Stromal cell of bone marrow (primary cell): ENCODE results near the gene HSBP1L1.
"Not testable (repeated sequence)": the region's sequence is repeated elsewhere in the genome, so short reads cannot be mapped to it uniquely, and the experiment has no call there.

ENCODE experiments used
- DNase-seq: peaks from one replicate; pipeline ENCODE4 v3.0.0-alpha.2; 2012; ENCODE audit warnings: low read depth

Gene HSBP1L1

DNA sequence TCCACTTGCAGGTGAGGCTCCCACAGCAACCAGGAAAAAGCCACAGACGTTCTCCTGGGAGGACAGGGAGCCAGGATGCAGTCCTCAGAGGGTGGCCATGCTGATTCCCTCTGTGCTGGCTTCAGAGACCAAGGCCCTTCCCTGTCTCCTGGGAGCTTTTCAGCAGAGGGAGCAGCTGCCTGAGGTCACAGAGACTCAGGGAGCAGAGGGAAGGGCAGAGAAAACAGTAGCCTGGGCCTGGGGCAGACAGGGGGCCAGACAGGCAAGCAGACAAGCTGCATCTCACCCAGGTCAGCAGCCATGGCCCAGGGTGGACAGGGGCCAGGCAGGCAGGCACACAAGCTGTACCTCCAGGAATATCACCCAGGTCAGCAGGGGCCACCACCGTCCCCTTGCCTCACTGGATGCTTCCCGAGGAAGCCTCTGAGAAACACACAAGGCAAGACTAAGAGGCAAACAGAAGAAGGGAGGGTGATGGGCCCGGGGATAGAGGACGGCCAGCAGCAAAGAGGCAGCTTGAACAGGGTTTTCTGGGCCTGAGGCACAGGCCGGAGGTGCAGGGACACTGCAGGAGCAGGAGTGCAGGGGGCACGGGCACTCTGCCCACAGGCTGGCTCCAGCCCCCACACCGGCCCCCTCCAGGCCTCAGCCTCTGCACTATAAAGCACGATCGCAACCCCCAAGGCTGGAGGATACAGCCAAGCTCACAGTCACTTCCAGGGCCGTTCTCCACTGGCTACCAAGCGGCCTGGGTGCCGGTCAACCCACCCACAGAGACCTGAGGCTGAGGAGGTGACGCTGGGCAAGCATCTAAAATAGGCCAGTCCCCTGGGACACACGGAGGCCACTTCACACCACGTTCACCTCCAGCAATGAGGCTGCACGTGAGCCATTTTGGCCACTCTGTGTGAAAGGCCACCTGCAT, 19.1 kb upstream of the HSBP1L1 start:
- DNase-seq, result no peak

DNA sequence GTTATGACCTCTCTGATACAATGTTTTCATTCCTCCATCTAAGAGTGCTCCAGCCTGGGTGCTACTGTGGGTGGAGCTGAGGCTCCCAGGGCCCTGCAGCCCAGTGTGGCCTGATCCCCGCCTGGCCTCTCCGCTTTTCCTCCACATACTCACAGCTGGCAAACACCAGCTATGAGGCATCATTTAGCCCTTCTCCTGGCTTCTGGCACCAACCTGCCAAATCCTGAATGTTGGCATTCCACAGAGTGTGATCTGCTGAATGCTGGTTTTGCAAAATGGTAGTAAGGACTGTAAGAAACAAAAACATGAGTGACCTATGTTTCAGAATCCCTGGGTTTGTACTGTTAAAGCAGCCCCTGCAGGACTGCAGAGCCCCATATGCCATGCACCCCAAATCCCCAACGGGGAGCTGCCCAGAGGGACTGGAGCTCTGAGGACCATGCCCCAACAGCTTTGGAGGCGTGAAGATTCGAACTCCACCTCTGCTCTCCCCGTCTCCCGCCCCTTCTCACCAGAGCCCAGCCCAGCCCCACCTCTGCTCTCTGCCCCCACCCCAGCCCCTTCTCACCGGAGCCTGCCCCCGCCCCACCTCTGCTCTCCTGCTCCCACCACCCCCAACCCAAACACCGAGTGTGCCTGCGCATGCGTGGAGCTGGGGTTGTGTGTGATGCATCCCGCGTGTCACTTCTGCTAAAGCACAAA, 17.2 kb upstream of the HSBP1L1 start:
- DNase-seq, result no peak

DNA sequence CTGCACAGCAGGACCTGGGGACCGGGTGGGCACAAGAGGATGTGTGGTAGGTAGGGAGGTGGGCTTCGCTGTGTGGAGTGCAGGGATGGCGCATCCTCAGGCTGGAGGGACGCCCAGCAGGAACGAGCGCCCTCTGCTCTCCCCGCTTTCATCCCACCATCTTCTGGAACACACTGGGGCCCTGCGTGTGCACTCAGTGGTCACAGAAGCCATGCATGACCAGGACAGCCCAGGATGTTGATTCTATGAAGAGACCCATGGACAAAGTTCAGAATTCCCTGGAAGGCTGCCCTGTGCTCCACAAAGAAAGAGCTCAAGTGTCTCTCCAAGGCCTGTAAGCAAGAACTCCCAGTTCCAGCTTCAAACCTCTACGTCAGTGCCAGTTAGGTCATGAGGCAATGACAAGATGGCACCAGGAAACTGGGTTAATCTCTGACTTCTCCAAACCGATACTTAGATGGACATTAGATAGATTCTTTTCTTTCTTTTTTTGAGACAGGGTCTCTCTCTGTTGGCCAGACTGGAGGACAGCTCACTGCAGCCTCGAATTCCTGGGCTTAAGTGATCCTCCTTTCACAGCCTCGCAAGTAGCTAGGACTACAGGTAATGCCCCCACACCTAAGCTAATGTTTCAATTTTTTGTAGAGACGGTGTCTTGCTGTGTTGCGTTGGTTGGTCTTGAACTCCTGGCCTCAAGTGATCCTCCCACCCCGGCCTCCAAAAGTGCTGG, 16.4 kb upstream of the HSBP1L1 start:
- DNase-seq, result no peak

DNA sequence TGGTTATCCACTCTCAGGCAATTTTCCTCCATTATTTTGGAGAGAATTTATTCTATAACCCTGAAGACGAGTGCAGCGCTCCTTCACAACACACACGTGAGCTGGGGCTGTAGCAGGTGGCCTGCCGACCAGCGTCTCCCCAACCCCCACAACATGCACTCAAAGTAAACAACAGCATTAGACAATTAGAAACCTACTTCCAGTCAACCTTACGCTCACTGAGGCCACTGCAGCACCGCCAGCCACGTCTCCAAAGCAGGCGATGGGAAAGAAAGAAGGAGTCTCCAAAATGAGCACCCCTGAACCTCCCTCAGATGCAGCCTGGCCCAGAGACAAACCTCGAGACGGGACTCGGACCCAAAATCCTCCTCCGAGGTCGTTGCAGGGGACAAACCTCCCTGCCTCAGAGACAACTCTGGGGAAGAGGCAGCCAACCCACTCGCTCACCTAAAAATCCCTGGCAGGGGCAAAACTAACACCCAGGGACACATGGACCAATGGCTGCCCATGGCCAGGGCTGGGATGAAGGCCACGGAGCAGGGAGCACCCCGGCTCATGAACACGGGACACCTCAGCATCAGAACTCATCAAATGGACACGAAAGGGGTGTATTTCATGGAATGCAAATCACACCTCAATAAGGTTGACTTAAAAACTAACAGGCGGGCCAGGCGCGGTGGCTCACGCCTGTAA, 15.6 kb upstream of the HSBP1L1 start:
- DNase-seq, result no peak

DNA sequence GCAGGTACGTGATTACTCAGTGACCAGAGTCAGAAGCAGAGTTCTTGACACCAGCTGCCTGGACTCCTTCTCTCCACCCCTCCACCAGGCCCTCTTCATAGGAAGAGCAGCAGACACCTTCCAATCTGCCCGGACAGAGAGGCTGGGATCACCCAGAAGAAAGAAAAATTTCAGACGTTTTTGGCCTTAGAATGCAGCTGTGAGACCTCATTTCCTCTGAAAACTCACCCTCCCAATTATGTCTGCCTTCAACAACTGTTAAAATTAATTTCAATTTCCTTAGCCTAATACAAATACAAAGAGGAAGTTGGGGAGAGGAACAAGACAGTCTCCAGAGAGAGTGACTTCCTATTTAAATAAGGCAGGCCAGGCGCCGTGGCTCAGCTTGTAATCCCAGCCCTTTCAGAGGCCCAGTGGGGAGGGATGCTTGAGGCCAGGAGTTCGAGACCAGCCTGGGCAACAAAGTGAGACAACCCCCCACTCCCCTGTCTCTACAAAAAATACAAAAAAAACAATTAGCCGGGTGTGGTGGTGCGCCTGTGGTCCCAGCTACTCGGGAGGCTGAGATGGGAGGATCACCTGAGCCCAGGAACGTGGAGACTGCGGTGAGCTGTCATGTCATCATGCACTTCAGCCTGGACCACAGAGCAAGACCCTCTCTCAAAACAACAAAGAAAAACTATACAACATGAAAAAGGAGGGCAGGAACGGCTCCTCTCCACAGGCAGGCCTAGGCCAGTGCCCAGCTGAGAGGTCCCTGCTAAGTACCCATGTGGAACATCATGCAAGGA, 14.6 kb upstream of the HSBP1L1 start:
- DNase-seq, result no peak

DNA sequence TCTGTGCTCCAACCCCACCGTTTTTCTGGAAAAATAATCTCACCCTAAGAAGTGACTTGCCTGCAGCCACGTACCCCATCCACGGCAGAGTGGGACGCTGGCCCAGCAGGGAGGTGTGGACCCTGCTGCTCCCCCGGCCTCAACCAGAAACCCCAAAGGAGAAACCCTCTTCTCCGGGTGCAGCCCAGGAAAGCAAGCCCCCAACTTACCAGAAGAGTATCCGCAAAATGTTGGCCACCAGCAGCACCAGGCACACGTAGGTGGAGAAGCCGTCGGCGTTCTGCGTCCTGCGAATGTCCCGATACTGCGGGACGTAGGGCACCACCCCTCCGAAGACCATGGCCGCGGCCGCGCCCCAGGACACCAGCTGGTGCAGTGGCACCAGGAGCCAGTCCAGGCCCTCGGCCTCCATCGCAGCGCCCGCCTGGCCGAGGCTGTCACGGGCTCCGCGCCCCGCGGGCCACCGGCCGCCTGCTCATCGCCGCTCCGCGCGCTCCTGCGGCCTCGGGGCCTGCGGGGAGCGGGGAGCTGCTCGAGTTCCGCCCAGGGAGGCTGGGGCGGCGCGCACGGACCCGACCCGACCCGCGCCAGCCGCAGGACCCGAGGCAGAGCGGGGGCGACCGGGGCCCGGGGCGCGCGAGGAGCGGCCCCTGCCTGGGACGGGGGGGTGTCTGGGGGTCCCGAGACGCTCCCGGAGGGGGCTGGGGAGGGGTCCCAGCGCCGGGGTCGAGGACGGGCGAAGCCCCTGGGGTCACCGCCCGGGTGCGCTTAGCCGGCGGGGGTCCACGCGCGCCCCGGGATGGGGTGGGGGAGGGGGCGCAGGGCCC, 13.7 kb upstream of the HSBP1L1 start:
- no peak for DNase-seq

DNA sequence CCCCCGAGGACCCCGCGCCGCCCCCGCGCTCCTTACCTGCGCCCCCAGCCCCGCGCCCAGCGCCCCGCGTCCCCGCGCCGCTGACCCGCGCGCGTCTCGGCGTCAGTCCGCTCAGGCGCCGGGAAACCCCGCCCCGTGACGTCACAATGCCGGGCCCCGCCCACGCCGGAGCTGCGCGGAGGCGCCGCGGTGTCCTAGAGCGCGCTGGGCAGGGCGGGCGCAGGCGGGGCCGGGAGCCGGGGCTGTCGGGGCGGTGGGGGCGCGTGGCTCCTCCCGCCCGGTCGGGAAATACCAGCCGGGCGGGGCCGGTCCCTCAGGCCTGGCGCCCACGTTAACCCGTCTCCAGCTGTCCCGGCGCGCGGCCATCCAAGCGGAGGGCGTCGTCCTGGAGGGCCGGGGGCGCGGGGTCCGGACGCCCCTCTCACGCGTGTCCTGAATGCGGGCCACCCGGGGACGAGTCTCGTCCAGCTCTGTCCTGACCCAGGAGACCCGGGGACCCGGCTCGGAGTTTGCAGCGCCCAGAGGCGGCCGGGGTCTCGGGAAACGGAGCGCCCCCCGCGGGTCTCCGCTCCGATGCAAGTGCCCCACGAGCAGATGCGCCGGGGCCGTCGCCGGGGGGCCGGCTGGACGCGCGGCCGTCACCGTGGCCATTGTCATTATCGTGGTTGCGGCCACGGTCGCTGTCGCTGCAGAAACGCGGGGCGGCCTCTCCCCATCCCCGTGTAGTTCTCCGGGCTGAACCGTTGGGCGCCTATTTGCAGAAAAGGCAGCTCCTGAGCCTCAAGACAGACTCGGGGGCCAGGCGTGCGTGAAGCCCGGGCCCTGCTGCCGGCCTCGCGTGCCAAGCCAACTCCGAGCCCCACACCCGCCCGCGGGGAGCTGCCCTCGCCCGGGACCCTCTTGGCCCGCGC, 12.6 kb upstream of the HSBP1L1 start, which contains the start of gene SLC66A2:
TSS of gene SLC66A2 (minus strand) at position 109 of the 911 bp plus-strand sequence. CDS start 727 bp downstream, outside the sequence.
- peak; percentile 76 for DNase-seq

DNA sequence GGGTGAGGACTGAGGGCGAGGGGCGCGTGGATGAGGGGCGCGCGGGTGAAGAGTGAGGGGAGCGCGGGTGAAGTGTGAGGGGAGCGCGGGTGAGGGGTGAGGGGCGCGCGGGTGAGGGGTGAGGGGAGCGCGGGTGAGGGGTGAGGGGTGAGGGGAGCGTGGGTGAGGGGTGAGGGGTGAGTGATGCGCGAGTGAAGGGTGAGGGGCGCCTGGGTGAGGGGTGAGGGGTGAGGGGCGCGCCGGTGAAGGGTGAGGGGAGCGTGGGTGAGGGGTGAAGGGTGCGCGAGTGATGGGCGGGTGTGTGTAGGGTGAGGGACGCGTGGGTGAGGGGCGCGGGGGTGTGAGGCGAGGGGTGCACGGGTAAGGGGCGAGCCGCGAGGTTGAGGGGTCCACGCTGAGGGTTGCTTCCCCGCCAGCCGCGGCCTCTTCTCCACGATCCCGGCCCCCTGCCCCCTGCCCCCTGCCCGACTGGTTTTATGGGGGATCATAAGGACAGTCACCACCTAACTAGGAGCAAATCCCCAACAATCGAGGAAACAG, 11.9 kb upstream of the HSBP1L1 start:
- DNase-seq, result no peak

DNA sequence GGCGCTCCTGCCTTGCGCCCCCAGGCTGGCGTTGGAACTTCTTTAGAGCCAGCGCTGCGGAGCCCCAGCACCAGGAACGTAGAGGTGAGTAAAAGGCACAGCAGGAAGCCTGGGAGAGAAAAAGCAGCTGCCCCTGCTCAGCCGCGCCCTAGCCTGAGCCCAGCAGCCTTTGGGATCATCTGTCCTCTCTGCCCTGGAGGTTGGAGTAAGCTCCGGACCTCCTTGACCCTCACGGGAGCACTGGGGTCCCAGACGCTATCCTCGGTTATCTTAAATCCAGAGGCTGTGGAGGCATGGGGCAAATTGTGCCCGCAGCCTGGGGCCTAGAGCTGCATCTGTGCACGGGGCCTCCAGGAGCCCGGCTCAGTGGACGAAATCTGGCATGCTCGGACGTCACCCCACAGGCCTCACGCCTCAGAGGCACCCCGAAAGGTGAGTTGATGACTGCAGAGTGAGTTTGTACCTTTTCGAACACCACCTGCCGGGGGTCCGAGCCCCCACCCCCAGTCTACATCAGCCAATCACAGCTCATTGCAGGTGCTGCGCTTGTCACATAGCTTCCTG, 11.4 kb upstream of the HSBP1L1 start:
- no peak for DNase-seq

DNA sequence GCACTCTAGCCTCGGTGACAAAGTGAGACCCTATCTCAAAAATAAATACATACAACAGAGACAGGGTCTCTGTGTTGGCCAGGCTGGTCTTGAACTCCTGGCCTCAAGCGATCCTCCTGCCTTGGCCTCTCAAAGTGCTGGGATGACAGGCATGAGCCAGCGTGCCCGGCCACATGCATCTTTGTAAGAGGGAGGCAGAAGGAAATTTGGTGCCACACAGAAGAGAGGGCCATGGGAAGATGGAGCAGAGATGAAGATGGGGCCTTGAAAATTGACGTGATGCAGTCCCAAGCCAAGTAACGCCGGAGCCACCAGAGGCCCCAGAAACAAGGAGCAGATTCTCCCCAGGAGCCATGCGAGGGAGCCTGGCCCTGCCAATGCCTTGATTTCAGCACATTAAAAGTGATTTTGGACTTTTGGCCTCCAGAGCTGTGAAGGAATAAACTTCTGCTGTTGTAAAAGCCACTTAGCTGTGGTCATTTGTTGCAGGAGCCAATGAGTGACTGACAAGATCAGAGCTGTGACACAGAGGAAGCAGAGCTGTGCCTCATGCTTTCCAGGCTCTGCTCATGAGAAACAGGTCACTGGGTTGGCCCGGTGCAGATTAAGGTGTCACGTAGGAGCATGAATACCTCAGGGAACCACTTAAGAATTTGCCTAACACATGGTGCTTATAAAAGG, 10.3 kb upstream of the HSBP1L1 start:
- no peak for DNase-seq

DNA sequence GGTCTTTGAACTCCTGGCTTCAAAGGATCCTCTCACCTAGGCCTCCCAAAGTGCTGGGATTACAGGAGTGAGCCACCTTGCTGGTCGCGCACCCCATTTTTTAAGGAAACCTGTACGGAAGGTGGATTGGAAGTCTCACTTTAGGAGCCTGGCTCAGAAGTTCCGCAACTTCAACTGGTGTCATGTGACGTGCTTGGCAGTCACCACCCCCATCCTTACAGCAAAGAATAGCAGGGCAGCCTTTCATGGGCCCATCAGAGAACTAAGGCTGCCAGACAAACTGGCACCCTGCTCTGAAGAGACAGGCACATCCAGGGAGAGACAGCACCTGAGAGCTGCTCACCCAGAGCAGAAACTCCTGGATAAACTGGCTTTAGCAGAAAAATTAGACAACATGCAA, 9.7 kb upstream of the HSBP1L1 start:
- no peak for DNase-seq

DNA sequence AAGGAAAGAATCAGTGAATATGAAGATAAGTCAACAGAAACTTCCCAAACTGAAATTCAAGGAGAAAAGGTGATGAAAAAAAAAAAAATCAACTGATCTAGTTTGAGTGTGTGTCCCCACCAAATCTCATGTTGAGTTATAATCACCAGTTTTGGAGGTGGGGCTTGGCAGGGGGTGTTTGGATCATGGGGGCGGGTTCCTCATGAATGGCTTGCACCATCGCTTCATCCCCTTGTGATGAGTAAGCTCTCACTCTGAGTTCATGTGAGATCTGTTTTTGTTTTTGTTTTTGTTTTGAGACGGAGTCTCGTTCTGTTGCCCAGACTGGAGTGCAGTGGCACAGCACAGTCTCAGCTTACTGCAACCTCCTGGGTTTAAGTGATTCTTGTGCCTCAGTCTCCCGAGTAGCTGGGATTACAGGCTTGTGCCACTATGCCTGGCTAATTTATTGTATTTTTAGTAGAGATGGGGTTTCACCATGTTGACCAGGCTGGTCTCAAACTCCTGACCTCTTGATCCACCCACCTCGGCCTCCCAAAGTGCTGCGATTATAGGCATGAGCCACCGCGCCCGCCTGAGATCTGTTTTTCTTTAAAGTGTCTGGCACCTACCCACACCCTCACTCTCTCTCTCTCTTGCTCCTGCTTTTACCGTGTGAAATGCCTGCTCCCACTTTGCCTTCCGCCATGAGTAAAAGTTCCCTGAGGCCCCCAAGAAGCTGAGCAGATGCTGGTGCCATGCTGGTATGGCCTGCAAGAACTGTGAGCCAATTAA, 9.0 kb upstream of the HSBP1L1 start:
- DNase-seq, result no peak

DNA sequence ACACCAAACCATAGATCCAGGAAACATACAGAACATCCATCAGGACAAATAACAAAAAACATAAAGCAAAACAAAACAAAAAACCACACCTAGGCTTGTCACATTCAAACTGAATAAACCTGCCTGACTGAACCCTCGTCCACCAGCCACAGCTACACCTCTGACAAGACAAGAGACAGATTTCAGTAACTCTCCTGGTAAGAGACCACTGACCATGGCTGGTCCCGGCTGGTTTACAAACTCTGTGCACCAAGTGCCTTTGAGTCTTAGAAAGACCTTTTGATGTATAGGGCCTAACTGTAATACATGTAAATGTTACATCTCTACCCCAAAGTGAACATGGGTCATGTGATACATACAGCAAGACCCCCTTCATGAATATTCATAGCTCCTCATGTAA, 8.2 kb upstream of the HSBP1L1 start:
- DNase-seq, result no peak

DNA sequence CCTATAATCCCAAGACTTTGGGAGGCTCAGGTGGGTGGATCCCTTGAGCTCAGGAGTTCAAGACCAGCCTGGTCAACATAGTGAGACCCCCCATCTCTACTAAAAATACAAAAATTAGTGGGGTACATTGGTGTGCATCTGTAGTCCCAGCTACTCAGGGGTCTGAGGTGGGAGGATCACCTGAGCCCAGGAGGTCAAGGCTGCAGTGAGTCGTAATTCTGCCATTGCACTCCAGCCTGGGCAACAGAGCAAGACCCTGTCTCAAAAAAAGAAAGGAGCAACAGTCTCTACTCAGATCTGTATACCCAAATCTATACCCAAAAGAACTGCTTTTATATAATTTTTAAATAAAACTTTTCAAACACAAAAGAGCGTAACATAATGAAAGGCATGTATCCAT, 5.5 kb upstream of the HSBP1L1 start:
- no peak for DNase-seq

DNA sequence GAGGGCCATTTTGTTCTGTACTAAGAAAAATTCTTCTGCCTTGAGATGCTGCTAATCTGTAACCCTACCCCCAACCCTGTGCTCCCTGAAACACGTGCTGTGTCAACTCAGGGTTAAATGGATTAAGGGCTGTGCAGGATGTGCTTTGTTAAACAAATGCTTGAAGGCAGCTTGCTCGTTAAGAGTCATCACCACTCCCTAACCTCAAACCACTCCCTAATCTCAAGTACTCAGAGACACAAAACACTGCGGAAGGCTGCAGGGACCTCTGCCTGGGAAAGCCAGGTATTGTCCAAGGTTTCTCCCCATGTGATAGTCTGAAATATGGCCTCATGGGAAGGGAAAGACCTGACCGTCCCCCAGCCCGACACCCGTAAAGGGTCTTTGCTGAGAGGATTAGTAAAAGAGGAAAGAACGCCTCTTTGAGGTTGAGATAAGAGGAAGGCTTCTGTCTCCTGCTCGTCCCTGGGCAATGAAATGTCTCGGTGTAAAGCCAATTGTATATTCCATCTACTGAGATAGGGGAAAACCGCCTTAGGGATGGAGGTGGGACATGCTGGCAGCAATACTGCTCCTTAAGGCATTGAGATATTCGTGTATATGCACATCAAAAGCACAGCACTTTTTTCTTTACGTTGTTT, 4.2 kb upstream of the HSBP1L1 start:
- DNase-seq, result not testable (repeated sequence)

DNA sequence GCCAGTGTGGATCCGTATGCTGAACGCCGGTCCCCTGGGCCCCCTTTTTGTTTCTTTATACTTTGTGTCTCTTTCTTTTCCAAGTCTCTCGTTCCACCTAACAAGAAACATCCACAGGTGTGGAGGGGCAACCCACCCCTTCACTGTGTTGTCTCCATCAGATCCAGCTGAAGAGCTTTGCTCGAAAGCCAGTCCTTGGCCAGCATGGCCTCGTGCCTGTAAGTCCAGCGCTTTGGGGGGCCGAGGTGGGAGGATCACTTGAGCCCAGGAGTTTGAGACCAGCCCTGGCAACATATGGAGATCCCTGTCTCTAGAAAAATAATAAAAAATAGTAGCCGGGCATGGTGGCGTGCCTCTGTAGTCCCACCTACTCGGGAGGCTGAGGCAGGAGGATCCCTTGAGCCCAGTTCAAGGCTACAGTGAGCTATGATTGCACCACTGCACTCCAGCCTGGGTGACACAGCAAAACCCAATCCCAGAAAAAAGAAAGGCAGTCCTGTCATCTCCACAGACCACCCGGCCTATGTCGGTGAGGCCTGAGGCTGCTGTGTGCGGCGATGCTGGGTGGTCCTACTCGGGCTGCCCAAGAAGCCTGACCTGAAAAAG, 3.4 kb upstream of the HSBP1L1 start:
- DNase-seq, result no peak
